OCI-LY7 (cell line): Measurements from ENCODE around the gene PEX11A.
A peak's percentile ranks its signal among the peaks of the same experiment; 100 is the strongest.

ENCODE experiments used
- EZH2phosphoT487 ChIP-seq: fragments of 200-600 bp; sonication (generic); IDR thresholded peaks from 2 replicates; pipeline ENCODE4 v1.6.1; 2018; ENCODE audit warnings: low read depth, borderline replicate concordance, mild to moderate bottlenecking, mixed run types, antibody characterized with exemption, low read length, moderate library complexity, mixed read lengths
- TF ChIP-seq, protein P1 (sequence below): fragments of 200-600 bp; sonication (generic); conservative IDR thresholded peaks from 2 replicates; pipeline ENCODE4 v1.5.1; 2014; ENCODE audit warnings: mild to moderate bottlenecking, antibody characterized with exemption, low read length, moderate library complexity, mixed read lengths

GRCh38 chr15:89647191-89647851 is 43.2 kb downstream of the PEX11A start:
- TF ChIP-seq, protein P1, sequence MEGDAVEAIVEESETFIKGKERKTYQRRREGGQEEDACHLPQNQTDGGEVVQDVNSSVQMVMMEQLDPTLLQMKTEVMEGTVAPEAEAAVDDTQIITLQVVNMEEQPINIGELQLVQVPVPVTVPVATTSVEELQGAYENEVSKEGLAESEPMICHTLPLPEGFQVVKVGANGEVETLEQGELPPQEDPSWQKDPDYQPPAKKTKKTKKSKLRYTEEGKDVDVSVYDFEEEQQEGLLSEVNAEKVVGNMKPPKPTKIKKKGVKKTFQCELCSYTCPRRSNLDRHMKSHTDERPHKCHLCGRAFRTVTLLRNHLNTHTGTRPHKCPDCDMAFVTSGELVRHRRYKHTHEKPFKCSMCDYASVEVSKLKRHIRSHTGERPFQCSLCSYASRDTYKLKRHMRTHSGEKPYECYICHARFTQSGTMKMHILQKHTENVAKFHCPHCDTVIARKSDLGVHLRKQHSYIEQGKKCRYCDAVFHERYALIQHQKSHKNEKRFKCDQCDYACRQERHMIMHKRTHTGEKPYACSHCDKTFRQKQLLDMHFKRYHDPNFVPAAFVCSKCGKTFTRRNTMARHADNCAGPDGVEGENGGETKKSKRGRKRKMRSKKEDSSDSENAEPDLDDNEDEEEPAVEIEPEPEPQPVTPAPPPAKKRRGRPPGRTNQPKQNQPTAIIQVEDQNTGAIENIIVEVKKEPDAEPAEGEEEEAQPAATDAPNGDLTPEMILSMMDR: peak; percentile 88
- no peak for TF ChIP-seq EZH2phosphoT487
